Measurements from ENCODE around the gene FHL2. TPM values are rescaled to one million over a fixed set of nuclear protein-coding genes. Genes with fewer than 3 reads are reported as not detected.
A peak's percentile ranks its signal among the peaks of the same experiment; 100 is the strongest.

FHL2 gene
- total and polyA plus RNA-seq, 9 of the 15 experiments (the other 6 are each of a cell fraction or from before 2014, with no cell fraction given), result 7.5 to 33.1 (median 23.9) TPM

GRCh38 chr2:105438104-105438929 lies 39.5 kb upstream of the FHL2 start (continued):
- TF ChIP-seq THRA (IDR thresholded peaks at IDR 0.05) (no peak), ELF4 (CRISPR knock-in tag; IDR thresholded peaks at IDR 0.05) (no peak), RHOXF2B (CRISPR knock-in tag; conservative IDR thresholded peaks at IDR 0.05) (no peak), SAFB (IDR thresholded peaks at IDR 0.05; ENCODE audit: borderline replicate concordance, low read depth, low read length) (no peak), SIN3A (IDR thresholded peaks at IDR 0.05; ENCODE audit: borderline replicate concordance in 2 of 2, control insufficient read depth in 1 of 2, low read depth in 2 of 2, low read length in 2 of 2) (no peak), CEBPZ (IDR thresholded peaks at IDR 0.05; ENCODE audit: borderline replicate concordance, low read depth, low read length) (no peak), SIN3B (IDR thresholded peaks at IDR 0.05; ENCODE audit: low read depth) (no peak), STAT5A (IDR thresholded peaks at IDR 0.05; ENCODE audit: borderline replicate concordance, low read length) (peak; percentile 24; the same call in 1 of the 2 replicates), KDM2B (CRISPR knock-in tag; IDR thresholded peaks at IDR 0.05) (no peak), CBX5 (IDR thresholded peaks at IDR 0.05; ENCODE audit: borderline replicate concordance, low read depth) (no peak), ZNF696 (CRISPR knock-in tag; conservative IDR thresholded peaks at IDR 0.05) (no peak), SMAD4 (CRISPR knock-in tag; conservative IDR thresholded peaks at IDR 0.05) (peak; percentile 77), KDM1A (IDR thresholded peaks at IDR 0.05) (no peak), ZSCAN32 (CRISPR knock-in tag; IDR thresholded peaks at IDR 0.05) (no peak), ETV5 (CRISPR knock-in tag; IDR thresholded peaks at IDR 0.05; ENCODE audit: low read depth) (0 out of 2 replicates have a peak, but pooled peaks have one; percentile 27), ZFP30 (CRISPR knock-in tag; IDR thresholded peaks at IDR 0.05; ENCODE audit: borderline replicate concordance) (no peak), BCL6 (CRISPR knock-in tag; IDR thresholded peaks at IDR 0.05) (no peak), ZNF384 (IDR thresholded peaks at IDR 0.05; ENCODE audit: low read depth, low read length) (no peak), ZSCAN29 (IDR thresholded peaks at IDR 0.05) (no peak)
- TF ChIP-seq, protein P1, sequence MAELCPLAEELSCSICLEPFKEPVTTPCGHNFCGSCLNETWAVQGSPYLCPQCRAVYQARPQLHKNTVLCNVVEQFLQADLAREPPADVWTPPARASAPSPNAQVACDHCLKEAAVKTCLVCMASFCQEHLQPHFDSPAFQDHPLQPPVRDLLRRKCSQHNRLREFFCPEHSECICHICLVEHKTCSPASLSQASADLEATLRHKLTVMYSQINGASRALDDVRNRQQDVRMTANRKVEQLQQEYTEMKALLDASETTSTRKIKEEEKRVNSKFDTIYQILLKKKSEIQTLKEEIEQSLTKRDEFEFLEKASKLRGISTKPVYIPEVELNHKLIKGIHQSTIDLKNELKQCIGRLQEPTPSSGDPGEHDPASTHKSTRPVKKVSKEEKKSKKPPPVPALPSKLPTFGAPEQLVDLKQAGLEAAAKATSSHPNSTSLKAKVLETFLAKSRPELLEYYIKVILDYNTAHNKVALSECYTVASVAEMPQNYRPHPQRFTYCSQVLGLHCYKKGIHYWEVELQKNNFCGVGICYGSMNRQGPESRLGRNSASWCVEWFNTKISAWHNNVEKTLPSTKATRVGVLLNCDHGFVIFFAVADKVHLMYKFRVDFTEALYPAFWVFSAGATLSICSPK (IDR thresholded peaks at IDR 0.05; ENCODE audit: borderline replicate concordance), result no peak
- TF ChIP-seq, protein P2, sequence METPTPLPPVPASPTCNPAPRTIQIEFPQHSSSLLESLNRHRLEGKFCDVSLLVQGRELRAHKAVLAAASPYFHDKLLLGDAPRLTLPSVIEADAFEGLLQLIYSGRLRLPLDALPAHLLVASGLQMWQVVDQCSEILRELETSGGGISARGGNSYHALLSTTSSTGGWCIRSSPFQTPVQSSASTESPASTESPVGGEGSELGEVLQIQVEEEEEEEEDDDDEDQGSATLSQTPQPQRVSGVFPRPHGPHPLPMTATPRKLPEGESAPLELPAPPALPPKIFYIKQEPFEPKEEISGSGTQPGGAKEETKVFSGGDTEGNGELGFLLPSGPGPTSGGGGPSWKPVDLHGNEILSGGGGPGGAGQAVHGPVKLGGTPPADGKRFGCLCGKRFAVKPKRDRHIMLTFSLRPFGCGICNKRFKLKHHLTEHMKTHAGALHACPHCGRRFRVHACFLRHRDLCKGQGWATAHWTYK (CRISPR knock-in tag; IDR thresholded peaks at IDR 0.05), result peak; percentile 75; the same call in 1 of the 2 replicates
